Stimulated activated CD4-positive, alpha-beta T cell treated with anti-CD3 and anti-CD28 coated beads, Interleukin-4, amount 100 ng/mL, for 1 hour (primary cell): ENCODE measurements around the gene UTP4.
A peak's percentile ranks its signal among the peaks of the same experiment; 100 is the strongest.
"Not testable (repeated sequence)": the region's sequence is repeated elsewhere in the genome, so short reads cannot be mapped to it uniquely, and the experiment has no call there.

Experiments used
- DNase-seq: peaks from one replicate; pipeline ENCODE4 v3.0.0-alpha.2; 2020

Gene UTP4

GRCh38 chr16:69111216-69111875 lies 21.1 kb upstream of the UTP4 start:
- DNase-seq: no peak

- no peak for DNase-seq
These were observed 20.6 kb upstream of the UTP4 start for GRCh38 chr16:69111876-69112230.

- DNase-seq: peak; percentile 64
These were observed 19.9 kb upstream of the UTP4 start for GRCh38 chr16:69112285-69113129.

GRCh38 chr16:69113216-69113615 lies 19.2 kb upstream of the UTP4 start:
- no peak for DNase-seq

GRCh38 chr16:69114346-69114975 lies 18.0 kb upstream of the UTP4 start:
- DNase-seq: no peak

- no peak for DNase-seq
These were observed 17.5 kb upstream of the UTP4 start for GRCh38 chr16:69114976-69115355.

GRCh38 chr16:69115361-69115760 lies 17.1 kb upstream of the UTP4 start:
- no peak for DNase-seq

GRCh38 chr16:69115837-69116236 lies 16.6 kb upstream of the UTP4 start:
- no peak for DNase-seq

GRCh38 chr16:69116256-69116875 lies 16.1 kb upstream of the UTP4 start:
- DNase-seq: no peak

GRCh38 chr16:69116906-69117305 lies 15.5 kb upstream of the UTP4 start:
- DNase-seq: no peak

- DNase-seq: no peak
These were observed 14.0 kb upstream of the UTP4 start for GRCh38 chr16:69118468-69118867.

GRCh38 chr16:69118994-69119393 lies 13.5 kb upstream of the UTP4 start:
- no peak for DNase-seq

GRCh38 chr16:69119536-69119935 lies 12.9 kb upstream of the UTP4 start:
- no peak for DNase-seq

- DNase-seq: no peak
These were observed 12.3 kb upstream of the UTP4 start for GRCh38 chr16:69120096-69120664.

GRCh38 chr16:69123910-69124309 lies 8.5 kb upstream of the UTP4 start:
- peak; percentile 62 for DNase-seq

- not testable (repeated sequence) for DNase-seq
These were observed 8.0 kb upstream of the UTP4 start for GRCh38 chr16:69124406-69124805.

- DNase-seq: not testable (repeated sequence)
These were observed 7.5 kb upstream of the UTP4 start for GRCh38 chr16:69124961-69125360.

GRCh38 chr16:69126221-69126620 lies 6.2 kb upstream of the UTP4 start:
- DNase-seq: no peak

GRCh38 chr16:69126801-69127200 lies 5.6 kb upstream of the UTP4 start:
- not testable (repeated sequence) for DNase-seq

GRCh38 chr16:69127966-69128510 lies 4.4 kb upstream of the UTP4 start:
- DNase-seq: no peak

GRCh38 chr16:69130461-69130860 lies 2.0 kb upstream of the UTP4 start:
- DNase-seq: no peak

GRCh38 chr16:69131167-69131838 lies 1.1 kb upstream of the UTP4 start:
- no peak for DNase-seq
